Fibroblast of skin of back (primary cell): ENCODE data around the gene PSTPIP1.

Experiments
- DNase-seq: peaks from one replicate; pipeline ENCODE4 v3.0.0-alpha.2; 2013

PSTPIP1 gene

DNA sequence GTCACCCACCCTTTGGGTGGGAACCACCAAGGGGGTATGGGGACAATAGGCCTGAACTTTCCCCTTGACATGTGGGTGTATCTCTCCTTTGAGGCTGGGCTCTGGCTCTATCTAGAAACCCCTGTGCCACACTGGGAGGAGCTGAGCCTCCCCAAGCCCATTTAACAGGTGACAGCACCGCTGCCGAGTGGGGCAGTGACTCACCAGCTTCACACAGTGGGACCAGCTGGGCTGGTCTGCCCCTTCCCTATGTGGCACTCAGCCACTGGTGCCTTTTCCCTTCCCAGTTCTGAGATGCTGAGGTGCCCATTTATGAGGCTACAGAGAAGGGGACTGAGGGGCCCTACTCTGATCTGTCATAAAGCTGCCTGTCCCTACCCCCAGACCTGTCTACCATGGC, 5.1 kb downstream of the PSTPIP1 start:
- no peak for DNase-seq

DNA sequence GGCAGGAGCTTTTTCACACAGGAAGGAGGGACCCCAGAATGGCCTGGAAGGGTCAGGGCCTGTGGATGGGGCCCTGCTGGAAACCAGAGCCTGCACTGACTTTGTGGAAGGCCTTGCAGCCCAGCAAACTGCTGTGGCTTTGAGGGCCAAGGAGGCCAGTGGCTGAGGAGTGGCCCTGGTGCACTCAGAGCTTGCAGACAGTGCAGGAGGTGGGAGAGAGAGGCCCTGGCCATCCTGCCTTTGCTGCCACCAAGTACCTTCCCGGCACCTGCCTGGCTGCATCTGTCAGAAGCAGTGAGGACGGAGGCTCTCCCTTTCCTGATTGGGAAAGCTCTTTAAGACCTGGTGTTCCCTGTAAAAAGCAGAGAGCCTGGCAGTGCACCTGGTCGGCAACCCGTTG, 6.4 kb downstream of the PSTPIP1 start:
- DNase-seq, result no peak

DNA sequence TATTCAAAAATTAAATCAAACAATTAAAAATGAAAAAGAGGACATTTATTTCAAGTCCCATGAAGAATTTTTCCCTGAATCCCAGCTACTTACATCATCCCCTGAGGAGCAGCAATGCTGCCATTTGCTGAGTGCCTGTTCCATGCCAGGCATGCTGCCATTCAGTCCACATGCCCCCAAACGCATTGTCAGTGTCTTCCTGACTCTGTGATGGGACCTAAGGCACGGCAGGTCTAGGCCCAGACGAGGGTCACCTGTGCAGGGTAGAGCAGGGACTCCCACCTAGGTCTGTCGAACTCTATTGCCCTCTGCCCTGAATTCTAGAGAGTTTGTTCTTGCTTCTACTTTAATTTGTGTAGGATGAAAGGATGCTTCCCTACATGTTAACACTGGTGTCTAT, 7.0 kb downstream of the PSTPIP1 start:
- DNase-seq, result no peak

DNA sequence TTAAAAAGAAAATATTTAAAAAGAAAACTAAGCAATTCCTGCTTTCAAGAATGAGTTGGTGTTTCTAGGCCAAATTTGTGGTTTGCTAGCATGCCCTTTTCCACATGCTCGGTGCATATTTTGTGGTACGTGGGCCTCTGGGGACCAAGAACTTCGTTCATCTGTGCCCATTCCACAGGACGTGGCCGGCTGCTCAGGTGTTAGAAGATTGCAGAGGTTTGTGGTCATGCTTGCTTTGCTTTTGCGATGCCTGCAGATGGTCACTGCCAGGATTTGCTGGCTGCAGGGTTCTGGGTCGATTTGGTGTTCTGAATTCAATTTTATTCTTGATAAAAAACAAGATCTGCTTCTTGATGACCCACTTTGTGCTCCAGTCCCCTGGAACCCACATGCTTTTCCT, 7.5 kb downstream of the PSTPIP1 start:
- no peak for DNase-seq

DNA sequence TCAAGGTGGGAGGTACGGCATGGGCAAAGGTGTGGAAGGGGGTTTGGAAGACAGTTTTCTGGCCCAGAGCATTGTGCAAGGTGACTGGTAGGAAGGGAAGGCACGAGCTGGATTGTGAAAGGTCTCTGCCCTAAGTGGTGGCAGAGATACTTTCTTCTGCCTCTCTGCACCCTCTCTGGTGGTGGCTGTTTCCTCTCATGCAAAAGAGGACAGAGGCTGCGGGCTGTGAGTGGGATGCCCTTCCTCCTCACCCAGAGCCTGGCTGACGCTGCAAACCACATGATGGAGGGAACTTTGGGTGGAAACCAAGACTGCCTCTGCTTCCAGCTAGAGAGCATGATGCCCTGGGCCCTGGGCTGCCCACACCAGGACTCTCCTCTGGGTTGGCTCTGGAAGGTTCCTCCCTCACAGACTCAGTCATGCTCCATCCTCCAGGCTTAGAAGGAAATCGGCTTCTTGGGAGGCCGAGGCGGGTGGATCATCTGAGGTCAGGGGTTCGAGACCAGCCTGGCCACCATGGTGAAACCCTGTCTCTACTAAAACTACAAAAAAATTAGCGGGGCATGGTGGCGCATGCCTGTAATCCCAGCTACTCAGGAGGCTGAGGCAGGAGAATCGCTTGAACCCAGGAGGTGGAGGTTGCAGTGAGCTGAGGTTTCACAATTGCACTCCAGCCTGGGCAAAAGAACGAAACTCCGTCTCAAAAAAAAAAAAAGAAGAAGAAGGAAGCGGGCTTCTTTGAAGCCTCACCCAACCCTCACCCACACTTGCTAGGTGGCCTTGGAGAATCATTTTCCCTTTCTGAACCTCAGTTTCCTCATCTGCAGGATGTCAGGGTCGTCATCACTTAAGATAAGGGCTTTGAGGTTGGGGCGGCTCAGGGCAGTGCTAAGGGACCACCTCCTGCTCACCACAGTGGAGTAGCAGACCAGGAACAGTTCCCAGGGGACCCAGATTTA, 8.3 kb downstream of the PSTPIP1 start:
- DNase-seq, result no peak

DNA sequence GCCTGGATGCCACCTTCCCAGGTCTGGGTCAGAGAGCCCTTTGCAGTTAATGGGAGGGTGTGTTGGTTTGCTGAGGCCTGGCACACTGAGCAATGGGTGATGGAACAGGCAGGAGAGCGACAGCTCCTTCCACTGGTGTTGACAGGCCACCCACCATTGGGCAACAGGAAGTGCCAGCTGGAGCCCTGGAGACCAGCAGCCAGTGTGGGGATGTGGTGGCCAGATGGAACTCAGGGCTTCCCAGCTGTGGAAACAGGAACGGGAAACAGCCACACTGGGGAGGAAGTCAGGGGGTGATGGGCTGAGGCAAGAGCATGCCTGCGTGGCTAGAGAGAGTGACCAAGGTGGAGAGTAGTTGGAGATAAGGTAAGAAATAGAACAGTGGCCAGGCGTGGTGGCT, 9.3 kb downstream of the PSTPIP1 start:
- DNase-seq, result no peak

DNA sequence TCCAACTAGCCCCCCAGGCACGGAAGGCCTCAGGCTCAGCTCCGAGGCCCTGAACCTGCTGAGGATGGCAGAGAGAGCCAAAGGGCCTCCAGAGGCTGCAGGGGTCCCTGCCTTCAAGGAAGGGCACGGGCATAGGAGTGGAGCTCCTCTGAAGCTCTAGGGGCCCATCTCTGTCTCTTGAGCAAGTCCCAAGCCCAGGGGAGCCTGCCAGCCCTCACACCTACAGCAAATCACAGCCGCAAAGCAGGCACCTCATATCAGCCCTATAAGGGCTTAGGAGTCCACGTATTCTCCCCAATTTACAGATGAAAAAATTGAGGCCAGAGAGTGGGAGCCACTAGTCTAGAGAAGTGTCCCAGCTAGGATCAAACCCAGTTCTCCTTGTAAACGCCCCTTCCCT, 14.2 kb downstream of the PSTPIP1 start:
- DNase-seq, result no peak

DNA sequence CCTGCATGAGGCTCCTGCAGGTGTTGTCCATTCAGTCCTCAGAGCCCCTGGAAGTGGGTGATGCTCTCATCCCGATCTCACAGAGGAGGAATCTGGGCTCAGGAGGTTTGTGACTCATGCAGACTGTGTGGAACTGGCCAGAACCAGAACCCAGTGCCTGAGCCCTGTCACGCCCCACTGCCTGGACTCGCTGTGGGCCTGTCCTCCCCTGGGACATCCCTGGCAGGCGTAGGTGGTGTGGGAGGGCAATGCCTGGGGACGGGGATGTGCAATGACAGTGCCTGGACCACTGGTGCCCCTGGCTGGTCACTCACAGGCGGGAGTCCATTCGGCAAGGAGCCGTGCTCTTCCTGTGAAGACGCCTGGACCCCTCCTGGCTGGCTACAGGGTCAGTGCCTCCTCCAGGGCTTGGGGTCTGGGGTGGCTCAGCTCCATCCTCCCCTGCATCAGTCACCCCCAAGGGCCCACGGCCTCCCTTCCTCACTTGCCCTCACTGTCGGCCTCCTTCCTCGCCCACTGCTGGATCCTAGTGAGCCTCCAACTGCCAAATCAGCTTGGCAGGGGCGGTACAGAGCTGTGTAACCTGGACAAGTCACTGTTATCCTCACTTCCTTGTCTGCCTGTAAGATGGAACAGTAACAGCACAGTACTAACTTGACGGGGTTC, 14.9 kb downstream of the PSTPIP1 start:
- no peak for DNase-seq

DNA sequence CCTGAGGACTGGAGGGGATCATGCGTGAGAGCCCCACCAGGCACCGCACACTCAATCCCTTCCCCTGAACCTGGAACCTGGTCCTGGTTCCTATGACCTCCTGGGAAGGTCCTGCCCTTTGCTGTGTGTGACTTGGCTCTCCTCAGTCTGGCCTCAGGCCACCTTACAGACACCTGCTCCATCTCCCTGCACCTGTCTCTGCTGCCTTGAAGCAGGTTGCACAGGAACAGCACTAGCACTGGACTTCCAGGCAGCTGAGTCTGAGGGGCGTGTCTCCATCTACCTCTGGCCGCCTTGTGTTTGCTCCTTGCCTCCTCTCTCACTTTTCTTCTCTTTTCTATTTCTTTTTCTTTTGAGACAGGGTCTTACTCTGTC, 15.4 kb downstream of the PSTPIP1 start:
- no peak for DNase-seq

DNA sequence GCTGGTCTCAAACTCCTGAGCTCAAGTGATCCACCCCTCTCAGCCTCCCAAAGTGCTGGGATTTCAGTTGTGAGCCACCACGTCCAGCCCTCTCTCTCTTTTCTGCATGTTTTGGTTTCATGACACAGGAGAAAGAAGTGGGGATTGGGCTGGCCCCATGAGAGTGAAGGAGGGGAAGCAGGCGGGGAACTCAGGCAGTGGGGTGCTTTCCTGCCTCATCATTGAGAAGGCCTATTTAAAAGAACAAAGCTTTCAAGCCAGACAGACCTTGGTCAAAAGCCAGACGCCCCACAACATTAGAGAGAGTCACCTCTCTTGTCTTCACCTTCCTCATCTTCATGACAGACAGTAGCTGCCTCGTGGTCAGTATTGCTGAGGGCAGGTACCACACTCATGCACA, 15.9 kb downstream of the PSTPIP1 start:
- no peak for DNase-seq

DNA sequence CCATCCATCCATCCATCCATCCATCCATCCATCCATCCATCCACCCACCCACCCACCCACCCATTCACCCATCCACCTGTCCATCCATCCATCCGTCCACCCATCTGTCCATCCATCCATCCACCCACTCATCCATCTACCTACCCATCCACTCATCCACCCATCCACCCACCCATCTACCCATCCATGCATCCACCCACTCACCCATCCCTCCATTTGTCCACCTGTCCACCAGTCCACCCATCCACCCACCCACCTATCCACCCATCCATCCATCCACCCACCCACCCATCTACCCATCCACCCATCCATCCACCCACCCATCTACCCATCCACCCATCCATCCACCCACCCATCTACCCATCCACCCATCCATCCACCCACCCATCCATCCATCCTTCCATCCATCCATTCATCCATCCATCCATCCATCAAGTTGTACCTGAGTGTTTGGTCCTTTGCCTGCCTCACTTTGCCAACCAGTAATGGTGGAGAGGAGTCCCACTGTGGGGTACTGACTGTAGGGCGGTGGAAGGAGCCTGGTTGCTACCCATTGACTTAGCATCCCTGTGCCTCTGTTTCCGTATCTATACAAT, 17.3 kb downstream of the PSTPIP1 start:
- no peak for DNase-seq

DNA sequence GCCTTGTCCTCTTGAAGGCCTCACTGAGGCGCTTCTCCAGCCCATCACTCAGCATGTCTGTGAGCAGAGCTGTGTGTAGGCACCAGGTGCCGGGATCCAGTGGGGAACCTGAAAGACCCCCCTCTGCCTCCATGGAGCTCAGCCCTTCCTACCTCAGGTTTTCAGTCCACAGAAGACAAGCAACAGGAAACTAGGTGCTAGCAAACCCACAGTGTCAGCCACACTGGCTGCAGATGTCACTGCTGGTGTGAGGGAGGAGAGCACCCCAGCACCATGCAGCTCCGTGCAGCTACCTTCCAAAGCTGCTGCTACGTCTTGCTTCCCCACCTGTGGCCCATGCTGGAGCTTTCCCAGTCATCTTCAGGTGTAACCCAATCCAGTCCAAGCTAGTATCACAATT, 17.9 kb downstream of the PSTPIP1 start:
- no peak for DNase-seq

DNA sequence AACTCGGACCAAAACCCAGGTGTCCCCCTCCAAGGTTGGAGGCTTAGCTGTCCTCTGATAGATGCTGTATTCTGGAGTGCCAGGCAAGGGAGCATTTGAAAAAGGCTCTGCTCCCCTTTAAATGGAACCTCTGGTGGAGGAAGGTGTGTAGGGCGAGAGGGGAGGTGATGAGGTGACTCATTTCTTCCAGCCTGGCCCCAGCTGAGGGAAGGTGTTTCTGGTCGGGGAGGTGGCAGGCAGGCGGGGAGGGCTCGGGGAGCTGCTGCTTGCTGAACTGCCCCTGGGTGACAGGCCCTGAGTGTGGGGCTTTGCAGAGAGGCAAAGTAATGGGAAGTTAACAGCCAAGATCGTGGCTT, 18.8 kb downstream of the PSTPIP1 start:
- DNase-seq, result no peak

DNA sequence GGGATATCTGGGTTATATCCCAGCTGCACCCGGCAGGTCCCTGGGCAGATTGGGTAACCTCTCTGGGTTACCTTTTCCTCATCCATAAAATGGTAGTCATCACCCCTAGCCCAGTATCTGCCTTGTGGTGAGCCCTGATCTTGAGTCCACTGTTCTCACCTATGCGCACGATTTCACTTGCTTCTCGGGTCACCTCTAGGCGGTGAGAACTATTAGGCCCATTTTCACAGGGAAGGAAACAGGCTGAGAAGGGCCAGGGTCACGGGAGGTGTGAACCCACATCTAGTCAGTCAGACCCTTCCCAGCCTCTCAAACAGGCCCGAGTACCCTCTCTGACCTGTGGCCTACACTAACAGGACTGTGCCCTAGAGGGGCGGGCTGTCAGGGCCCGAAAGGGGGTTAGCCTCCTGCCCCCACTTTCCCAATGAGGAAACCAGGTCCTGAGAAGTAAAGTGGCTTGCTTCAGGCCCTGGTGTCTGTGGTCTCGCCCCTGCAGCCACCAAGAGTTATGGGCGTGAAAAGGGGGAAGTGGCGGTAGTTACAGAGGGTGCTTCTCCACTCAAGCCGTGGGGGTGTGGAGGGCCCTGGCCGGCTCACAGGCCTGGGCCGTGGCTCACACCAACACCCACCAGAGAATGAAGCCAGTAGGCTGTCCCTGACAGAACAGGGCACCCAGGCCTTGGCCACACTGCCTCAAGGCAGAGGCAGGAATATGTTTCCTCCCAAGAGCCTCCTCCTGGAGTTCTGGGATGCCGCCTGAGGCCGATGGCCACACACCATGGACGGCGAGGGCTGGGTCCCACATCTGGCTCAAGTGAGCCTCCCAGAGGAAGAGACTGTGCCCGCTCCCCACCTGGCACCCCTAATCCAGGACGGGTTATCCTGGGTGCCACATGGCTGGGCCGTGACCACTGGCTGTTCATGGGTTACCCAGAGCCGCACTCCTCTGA, 19.5 kb downstream of the PSTPIP1 start:
- no peak for DNase-seq

DNA sequence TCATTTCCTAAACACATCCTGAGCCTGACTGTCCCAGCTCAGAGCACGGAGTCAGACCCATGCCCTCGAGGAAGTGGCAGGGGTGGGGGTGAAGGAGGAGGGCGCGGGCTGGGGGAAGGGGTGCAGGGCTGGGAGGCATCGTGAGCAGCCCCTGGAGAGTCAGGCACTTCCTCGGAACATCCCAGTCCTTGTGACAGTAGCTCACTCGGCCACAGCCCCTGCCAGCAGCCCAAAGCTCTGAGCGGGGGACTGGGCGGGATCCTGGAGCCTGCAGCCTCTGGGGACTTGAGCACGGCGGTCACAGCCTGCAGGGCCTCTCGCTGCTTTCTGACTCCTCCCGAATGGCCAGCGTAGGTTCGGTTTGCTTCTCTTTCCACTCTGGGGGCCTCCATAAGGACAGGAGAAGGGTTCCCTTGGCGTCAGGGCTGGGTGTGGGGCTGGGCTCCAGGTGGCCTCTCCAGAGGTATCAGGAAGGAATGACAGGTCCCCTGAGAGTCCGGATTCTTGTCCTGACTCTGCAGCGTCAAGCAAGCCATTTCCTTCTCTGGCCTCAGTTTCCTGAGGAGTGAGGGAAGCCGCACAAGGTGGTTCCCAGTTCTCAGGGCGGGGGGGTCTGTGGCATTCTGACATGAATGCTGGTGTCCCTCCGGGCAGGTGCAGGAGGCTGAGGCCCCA, 20.9 kb downstream of the PSTPIP1 start:
- peak; percentile 19 for DNase-seq

DNA sequence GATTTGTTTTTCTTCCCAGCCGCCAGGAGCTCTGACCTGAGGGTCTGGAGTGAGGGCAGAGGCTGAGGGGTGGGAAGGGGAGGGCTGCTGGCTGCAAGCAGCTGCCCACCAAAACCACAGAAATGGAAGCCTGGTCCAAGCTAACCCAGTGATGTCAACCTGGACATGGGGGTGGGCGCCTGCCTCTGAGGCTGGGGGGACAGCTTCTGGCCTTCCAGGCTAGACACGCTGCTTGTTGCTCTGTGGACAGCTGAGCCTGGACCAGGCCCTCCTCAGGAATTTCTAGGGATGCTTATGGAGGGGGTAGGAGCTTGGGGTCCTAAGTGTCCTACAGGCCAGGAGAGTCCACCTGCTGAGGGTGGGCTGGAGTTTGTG, 21.4 kb downstream of the PSTPIP1 start:
- no peak for DNase-seq

DNA sequence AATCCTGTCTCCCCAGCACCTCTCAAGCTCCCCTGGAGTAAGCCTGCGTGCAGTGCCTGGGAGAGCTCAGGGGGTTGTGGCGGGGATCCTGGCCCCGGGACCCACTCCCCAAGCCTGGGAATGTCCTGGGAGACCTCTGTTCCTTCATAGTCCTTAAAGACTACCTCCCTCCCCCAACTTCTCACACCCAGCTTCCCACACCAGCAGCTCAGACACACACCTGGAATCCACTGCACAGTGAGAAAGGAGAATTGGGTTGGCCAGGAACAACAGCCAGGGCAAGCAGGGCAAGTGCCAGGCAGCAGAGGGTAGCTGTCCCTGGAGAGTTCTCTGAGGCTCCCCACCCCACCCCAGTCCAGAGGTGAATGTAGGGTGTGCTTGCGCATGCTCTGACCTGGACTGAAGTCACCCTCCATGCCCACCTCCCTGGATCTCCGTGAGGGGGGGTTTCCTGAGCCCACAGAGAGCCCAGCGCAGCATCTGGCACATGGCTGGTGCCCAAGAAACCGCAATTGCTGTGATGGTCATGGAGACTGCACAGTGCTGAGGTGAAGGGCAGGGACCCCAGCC, 22.2 kb downstream of the PSTPIP1 start:
- DNase-seq, result no peak

DNA sequence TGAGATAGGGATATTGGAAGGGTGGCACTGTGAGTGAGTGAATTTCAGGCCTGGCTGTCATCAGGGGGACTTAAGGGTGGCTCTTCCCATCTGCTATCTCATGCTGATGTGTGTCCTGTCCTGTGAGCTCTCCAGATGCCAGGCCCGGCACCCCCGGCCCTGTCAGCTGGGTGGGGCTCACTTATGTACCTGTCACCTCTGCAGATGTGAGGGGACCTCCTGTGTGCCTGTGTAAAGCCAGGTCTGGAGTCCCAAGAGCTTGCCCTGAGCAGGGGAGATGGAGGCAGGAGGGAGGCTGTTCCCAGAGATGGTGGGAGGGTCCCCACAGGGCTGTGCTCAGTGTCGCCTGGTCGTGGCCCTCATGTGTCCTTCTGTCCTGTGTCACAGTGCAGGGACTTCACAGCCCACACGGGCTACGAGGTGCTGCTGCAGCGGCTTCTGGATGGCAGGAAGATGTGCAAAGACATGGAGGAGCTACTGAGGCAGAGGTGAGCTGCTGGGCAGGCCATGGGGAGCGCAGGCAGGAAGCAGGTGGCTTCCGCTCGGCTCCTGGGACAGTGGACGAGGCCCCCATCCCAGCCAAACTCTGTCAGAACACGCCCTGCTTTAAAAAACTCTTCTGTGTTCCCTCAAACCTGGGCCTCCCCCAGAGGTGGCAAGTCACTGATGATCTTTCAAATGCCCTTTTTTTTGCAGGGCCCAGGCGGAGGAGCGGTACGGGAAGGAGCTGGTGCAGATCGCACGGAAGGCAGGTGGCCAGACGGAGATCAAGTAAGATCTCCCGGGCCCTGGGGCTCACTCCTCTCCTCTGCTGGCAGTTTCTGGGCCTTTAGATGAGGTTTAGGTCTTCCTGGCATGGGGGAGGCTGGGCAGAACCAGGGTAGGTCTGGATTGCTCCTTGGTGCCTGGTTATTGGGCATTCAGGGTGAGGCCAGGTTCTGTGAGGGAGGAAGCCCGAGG, 23.1 kb downstream of the PSTPIP1 start:
- no peak for DNase-seq

DNA sequence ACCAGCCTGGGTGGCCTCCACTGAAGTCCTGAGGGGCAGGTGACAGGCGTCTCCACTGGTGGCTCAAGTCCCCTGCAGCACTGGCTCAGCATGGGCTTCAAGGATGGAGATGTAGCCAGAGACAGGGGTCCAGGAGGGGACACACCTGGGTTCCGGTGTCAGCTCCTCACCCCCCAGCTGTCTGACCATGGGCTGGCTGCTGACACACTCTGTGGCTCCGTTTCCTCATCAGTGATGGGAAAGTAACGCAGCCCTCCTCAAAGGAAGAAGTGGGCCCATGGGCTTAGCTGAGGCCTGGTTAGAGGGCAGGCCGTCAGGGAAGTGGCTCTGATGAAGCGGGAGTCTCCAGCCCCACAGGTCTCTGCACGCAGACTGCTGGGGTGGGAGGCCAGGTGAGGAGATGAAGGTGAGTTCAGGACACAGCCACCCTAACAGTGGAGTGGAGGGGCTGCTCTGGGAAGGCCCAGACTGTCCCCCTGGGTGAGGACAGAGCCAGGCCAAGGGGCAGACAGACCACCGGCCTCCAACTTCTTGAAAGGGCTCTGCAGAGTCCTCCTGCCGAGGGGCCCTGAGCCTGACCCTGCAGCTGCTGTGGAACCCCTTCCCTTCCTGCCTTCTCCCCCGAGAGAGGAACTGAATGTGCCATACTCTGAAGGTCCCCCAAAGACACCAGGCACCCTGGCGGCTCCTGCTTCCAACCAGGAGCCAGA, 24.0 kb downstream of the PSTPIP1 start:
- DNase-seq, result no peak
